ENCODE results near the gene DHRS9. TPM values are rescaled to one million over a fixed set of nuclear protein-coding genes. Genes with fewer than 3 reads are reported as not detected.
"Not testable (repeated sequence)": the region's sequence is repeated elsewhere in the genome, so short reads cannot be mapped to it uniquely, and the experiment has no call there.

Gene DHRS9
- total RNA-seq, 1 experiment from 2014 or later: 2.5 TPM

DNA sequence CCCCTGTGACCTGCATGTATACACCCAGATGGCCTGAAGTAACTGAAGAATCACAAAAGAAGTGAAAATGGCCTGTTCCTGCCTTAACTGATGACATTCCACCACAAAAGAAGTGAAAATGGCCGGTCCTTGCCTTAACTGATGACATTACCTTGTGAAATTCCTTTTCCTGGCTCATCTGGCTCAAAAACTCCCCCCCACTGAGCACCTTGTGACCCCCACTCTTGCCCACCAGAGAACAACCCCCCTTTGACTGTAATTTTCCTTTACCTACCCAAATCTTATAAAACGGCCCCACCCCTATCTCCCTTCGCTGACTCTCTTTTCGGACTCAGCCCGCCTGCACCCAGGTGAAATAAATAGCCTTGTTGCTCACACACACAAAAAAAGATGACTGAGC is 67.1 kb downstream of the DHRS9 start:
- not testable (repeated sequence) for DNase-seq (ENCODE audit: low read depth)

DNA sequence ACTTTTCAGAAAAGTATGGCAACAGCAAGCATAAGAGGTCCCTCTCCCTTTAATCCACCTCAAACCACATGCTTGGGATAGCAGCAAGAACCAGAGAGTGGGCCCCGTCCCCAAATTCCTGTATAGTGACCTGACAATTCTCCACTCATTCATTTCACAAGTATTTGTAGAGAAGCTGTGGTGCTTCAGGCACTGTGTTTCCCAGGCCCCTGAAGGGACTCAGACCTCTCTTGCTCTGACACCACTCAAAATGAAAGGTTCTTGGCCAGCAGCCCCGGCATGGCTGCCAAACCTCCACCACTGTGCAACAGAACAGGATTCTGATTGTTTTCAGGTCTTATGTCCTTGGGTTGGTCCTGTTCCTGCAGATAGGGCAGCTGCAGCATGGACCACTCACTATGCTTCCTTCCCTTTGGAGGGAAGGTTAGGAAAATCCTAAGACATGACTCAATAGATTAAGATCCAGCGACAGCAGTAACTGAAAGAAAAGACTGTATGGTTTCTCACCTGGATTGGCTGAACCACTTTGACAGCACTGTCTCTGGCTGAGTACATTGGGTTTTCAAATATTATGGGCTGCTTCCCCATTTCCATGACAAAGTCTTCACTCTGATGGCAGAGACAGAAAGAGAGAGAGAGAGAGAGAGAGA is 67.6 kb downstream of the DHRS9 start:
- DNase-seq (ENCODE audit: low read depth): no peak

GRCh38 chr2:169137924-169138323 is 68.6 kb downstream of the DHRS9 start:
- DNase-seq (ENCODE audit: low read depth): no peak

- DNase-seq (ENCODE audit: low read depth): no peak
Observed at GRCh38 chr2:169139145-169139544, 69.8 kb downstream of the DHRS9 start.

DNA sequence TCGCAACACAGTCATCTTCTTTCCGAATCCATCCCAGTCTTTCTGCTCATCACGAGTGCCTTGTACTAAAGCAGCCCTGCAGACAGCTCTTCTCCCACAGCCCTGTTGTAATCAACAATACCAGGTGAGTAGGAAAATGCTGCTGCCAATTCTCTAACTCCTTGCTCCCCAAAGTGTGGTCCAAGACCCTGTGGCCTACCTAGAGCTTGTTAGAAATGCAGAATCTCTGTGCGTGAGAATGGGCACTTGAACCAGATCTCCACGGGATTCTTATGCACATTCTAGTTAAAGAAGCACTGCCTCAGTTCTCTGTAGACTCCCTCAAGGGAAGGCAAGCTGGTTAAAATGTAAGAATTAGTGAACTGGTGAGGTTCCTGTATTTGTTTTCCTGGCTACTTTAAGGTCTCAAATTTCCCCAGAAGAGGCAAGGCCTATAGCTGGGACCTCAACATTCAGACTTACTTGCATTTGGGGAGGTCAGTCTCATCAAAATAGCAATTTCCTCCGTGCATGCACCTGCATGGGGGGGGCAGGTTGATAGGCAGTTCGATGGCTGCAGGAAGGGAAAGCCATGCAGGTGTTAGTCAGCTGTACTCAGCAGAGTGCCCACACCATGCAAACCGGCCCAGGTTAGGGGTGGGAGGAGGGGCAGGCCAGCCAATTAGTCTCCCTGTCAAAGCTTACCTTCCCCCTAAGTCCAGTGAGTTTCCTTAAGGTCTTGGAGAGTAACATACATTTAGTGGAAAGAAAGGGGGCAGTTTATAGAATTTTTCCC is 70.8 kb downstream of the DHRS9 start:
- DNase-seq (ENCODE audit: low read depth): no peak

DNA sequence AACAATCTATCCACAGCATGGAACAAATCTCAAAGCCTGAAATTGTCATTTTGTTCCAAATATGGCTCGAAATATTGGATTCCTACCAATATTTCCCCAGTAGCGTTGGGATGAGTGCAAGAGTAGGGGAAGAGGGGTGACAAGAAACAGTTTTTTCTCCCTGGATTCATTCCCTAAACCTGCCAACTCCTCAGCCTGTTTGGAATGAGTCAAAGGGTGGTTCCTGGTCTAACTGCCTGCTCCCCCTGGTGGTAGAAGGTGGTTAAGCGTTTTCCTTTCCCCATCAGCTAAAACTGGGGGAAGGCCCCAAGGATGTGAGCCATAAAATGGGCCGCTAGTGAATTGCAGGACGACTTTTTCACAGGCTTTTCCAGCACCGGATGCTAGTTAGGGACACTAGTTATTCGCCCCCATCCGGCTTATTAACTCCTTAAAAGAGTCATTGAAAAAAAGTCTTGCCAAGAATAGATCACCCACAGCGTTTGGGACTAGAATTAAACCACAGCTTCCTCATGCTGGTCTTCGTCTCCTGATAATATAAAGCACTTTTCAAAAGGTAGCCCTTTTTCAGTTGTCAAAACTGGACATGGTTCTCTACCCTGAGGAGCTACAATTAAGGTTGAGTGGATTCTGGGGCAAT is 72.5 kb downstream of the DHRS9 start:
- peak; percentile 71 for DNase-seq (ENCODE audit: low read depth)

DNA sequence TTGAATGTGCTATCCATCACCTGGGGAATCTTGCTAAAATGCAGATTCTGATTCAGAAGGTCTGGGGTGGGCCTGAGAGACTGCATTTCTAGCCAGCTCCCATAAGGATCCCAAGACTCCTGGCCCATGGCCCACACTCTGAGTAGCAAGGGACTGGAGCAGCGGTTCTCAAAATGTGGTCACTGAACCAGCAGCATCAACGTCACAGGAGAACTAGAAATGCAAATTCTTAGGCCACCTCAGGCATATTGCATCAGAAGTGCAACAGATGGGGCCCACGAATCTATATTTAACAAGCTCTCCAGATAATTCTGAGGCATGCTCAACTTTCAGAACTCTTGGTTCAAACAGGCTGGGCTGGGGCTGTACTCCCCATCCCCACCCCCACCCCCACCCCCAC is 74.6 kb downstream of the DHRS9 start:
- DNase-seq (ENCODE audit: low read depth): no peak

Other genes with a start within 250 kb of the DHRS9 start
- gene SPC25, start 179.1 kb upstream of the DHRS9 start, total RNA-seq (2014; rRNA removed; shearing (Covaris generic)): 59.7 and 148 TPM in 2 replicates
- gene G6PC2, start 168.3 kb upstream of the DHRS9 start, total RNA-seq (2014; rRNA removed; shearing (Covaris generic)): not detected in 2 replicates
- gene ABCB11, start 38.2 kb upstream of the DHRS9 start, total RNA-seq (2014; rRNA removed; shearing (Covaris generic)): not detected in 2 replicates

Data from Daoy (cell line).